Lower lobe of right lung (tissue), 2 donors: ENCODE measurements around the gene BUD31. TPM values are rescaled to one million over a fixed set of nuclear protein-coding genes. Genes with fewer than 3 reads are reported as not detected.
A peak's percentile ranks its signal among the peaks of the same experiment; 100 is the strongest.

Experiments
- ATAC-seq, 2 donors: fragments of 200-7000 bp; cut with Tn5 transposase; one replicate each; pipeline ENCODE4 v1.9.1; 2020 to 2022; ENCODE audit warnings: mild to moderate bottlenecking in 2 of 2, moderate library complexity in 2 of 2
- DNase-seq: peaks from one replicate; pipeline ENCODE4 v3.0.0-alpha.2; 2020
- H3K27ac ChIP-seq: fragments of 200-600 bp; one replicate; pipeline ENCODE4 v1.8.0; 2022
- H3K27me3 ChIP-seq: fragments of 200-600 bp; one replicate; pipeline ENCODE4 v1.8.0; 2022; ENCODE audit warnings: low read depth
- H3K36me3 ChIP-seq: fragments of 200-600 bp; one replicate; pipeline ENCODE4 v1.8.0; 2022; ENCODE audit warnings: mild to moderate bottlenecking
- H3K4me1 ChIP-seq: fragments of 200-600 bp; one replicate; pipeline ENCODE4 v1.8.0; 2022
- H3K4me3 ChIP-seq: fragments of 200-600 bp; one replicate; pipeline ENCODE4 v1.8.0; 2022; ENCODE audit warnings: mild to moderate bottlenecking
- H3K9me3 ChIP-seq: fragments of 200-600 bp; one replicate; pipeline ENCODE4 v1.8.0; 2022
- intact Hi-C: fragments of 100-400 bp; cut with DNase I; formaldehyde crosslinking; loops from one replicate; pipeline ENCODE4 v1.11.0; 2022
- total RNA-seq: library from RNA; stranded (reverse); fragmentation: NEBNext Ultra II Directional; extraction: Animal tissue kit (Norgen Biotek cat#: 25700); gene quantifications from one replicate; pipeline ENCODE4 v1.2.1, GENCODE V29; 2021
- TF ChIP-seq, protein P1 (sequence below): fragments of 200-600 bp; IDR thresholded peaks from one replicate; pipeline ENCODE4 v1.8.0; 2022; ENCODE audit warnings: antibody characterized with exemption, mild to moderate bottlenecking
- donor health status: DM: no; HTN: yes; CAD: no; lungs with severe emphysema.

Gene BUD31
- total RNA-seq, 1 donor from 2014 or later, result 64.2 TPM

- H3K27me3 ChIP-seq, result no peaks in the 10 kb centered on the region
- TF ChIP-seq, protein P1, sequence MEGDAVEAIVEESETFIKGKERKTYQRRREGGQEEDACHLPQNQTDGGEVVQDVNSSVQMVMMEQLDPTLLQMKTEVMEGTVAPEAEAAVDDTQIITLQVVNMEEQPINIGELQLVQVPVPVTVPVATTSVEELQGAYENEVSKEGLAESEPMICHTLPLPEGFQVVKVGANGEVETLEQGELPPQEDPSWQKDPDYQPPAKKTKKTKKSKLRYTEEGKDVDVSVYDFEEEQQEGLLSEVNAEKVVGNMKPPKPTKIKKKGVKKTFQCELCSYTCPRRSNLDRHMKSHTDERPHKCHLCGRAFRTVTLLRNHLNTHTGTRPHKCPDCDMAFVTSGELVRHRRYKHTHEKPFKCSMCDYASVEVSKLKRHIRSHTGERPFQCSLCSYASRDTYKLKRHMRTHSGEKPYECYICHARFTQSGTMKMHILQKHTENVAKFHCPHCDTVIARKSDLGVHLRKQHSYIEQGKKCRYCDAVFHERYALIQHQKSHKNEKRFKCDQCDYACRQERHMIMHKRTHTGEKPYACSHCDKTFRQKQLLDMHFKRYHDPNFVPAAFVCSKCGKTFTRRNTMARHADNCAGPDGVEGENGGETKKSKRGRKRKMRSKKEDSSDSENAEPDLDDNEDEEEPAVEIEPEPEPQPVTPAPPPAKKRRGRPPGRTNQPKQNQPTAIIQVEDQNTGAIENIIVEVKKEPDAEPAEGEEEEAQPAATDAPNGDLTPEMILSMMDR, result no peak
- H3K9me3 ChIP-seq, result no peaks in the 10 kb centered on the region
- peaks cover 5% of the 10 kb centered on the region for H3K4me1 ChIP-seq
- DNase-seq (peak; percentile 27), ATAC-seq (no peak)
- no peak overlapping the region for H3K4me3 ChIP-seq
- peaks cover 64% of the 10 kb centered on the region for H3K36me3 ChIP-seq
- intact Hi-C loops, result no loop called here
- H3K27ac ChIP-seq, result no peak overlapping the region
Observed at GRCh38 chr7:99366646-99367045, 42.1 kb upstream of the BUD31 start.

GRCh38 chr7:99368750-99369389 lies 39.9 kb upstream of the BUD31 start:
- Histone ChIP-seq H3K4me3 (no peak overlapping the region), H3K9me3 (no peaks in the 10 kb centered on the region), H3K27me3 (no peaks in the 10 kb centered on the region), H3K36me3 (peaks cover 43% of the 10 kb centered on the region), H3K4me1 (peaks cover 20% of the 10 kb centered on the region), H3K27ac (peak overlapping the region; percentile 76)
- TF ChIP-seq, protein P1, result no peak
- ATAC-seq, result peak; percentile 69 to 78
- DNase-seq, result peak; percentile 47
- intact Hi-C loops, result no loop called here

- peak; percentile 18 for DNase-seq
- ATAC-seq, result no peak
- intact Hi-C loops, result no loop called here
- Histone ChIP-seq H3K4me3 (no peak overlapping the region), H3K9me3 (no peaks in the 10 kb centered on the region), H3K4me1 (peaks cover 23% of the 10 kb centered on the region), H3K27me3 (no peaks in the 10 kb centered on the region), H3K36me3 (peaks cover 33% of the 10 kb centered on the region), H3K27ac (peak overlapping the region; percentile 76)
- TF ChIP-seq, protein P1, result no peak
Observed at GRCh38 chr7:99369767-99370391, 38.9 kb upstream of the BUD31 start.

DNA sequence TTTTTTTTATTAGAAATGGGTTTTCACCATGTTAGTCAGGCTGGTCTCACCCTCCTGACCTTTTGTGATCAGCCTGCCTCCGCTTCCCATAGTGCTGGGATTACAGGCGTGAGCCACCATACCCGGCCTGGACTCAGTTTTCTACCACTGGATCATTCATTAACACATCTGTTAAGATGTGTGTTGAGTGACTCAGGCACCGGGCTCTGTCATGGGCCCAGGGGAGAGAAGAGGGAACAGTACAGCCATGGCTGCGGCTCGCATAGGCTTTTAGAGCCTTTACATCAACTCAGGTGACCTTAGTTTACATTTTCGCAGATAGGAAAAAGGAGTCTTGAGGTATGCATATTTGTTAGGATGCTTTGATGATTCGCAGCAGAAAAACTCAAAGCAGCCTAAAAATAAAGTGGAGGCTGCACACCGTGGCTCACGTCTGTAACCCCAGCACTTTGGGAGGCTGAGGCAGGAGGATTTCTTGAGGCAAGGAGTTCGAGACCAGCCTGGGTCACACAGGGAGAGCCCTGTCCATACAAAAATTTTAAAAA lies 37.3 kb upstream of the BUD31 start:
- H3K27ac ChIP-seq, result peak overlapping the region; percentile 93
- no peaks in the 10 kb centered on the region for H3K9me3 ChIP-seq
- no peaks in the 10 kb centered on the region for H3K27me3 ChIP-seq
- no peak for ATAC-seq
- TF ChIP-seq, protein P1, result no peak
- no peak for DNase-seq
- peaks cover 34% of the 10 kb centered on the region for H3K4me1 ChIP-seq
- peaks cover 22% of the 10 kb centered on the region for H3K36me3 ChIP-seq
- H3K4me3 ChIP-seq, result no peak overlapping the region
- intact Hi-C loops, result no loop called here

GRCh38 chr7:99372275-99373090 lies 36.3 kb upstream of the BUD31 start:
- H3K4me3 ChIP-seq, result no peak overlapping the region
- no peaks in the 10 kb centered on the region for H3K27me3 ChIP-seq
- no peaks in the 10 kb centered on the region for H3K9me3 ChIP-seq
- intact Hi-C loops, result no loop called here
- peaks cover 17% of the 10 kb centered on the region for H3K36me3 ChIP-seq
- DNase-seq (peak; percentile 72), ATAC-seq (peak; percentile 25 to 46)
- H3K4me1 ChIP-seq, result peaks cover 44% of the 10 kb centered on the region
- TF ChIP-seq, protein P1, result no peak
- peak overlapping the region; percentile 93 for H3K27ac ChIP-seq
